ENCODE measurements around the gene PIWIL1.

PIWIL1 gene

DNA sequence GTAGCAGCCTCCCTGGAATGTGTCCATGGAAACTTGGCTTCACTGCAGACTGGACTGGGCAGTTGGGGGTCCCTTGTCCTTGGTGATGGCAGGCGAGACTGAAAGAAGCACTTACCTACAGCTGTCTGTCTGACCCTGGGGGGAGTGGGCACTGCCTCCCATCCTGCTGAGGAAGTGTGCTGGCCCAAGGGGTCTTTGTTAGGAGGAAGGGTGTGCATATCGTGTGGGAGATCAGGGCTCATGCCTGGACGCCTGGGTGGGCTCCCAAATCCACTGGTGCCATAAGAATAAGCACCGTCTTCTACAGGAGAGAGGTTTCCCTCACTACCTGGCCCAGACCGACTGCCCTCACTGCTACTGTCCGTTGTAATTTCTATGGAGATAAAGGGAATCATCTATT lies 81.4 kb downstream of the PIWIL1 start:
- Mint-ChIP-seq H3K36me3 (ENCODE audit: low read depth) (no peaks in the 10 kb centered on the region), H3K9me3 (no peaks in the 10 kb centered on the region), H3K27me3 (ENCODE audit: low read depth) (no peaks in the 10 kb centered on the region), H3K27ac (no peak overlapping the region), H3K4me1 (ENCODE audit: low read depth) (no peaks in the 10 kb centered on the region), H3K4me3 (no peak overlapping the region)

DNA sequence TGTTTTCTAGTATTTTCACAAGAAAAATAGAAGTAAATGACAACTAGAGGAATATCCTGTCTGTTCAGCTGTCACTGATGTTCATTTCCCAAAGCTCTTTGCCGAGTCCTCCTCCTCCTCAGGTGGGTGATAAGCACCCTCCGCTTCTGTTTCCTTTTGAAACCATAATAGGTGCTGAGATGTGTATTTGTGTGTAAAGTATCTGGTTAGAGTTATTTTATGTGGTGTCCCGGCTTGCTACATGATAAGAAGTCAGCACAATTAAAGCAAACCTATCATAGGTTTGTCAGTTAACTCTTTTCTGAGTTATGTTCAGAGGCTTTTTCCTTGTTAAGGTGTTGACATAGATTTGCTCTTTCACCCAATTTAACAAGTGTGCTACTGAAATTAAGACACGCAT lies 82.4 kb downstream of the PIWIL1 start:
- Mint-ChIP-seq H3K36me3 (ENCODE audit: low read depth) (no peaks in the 10 kb centered on the region), H3K27me3 (ENCODE audit: low read depth) (no peaks in the 10 kb centered on the region), H3K27ac (no peak overlapping the region), H3K4me3 (no peak overlapping the region), H3K4me1 (ENCODE audit: low read depth) (no peaks in the 10 kb centered on the region), H3K9me3 (no peaks in the 10 kb centered on the region)

GRCh38 chr12:130421896-130422295 lies 84.2 kb downstream of the PIWIL1 start:
- H3K4me3 Mint-ChIP-seq, result no peak overlapping the region
- H3K27ac Mint-ChIP-seq, result no peak overlapping the region
- H3K27me3 Mint-ChIP-seq (ENCODE audit: low read depth), result no peaks in the 10 kb centered on the region
- H3K4me1 Mint-ChIP-seq (ENCODE audit: low read depth), result no peaks in the 10 kb centered on the region
- H3K9me3 Mint-ChIP-seq, result no peaks in the 10 kb centered on the region
- H3K36me3 Mint-ChIP-seq (ENCODE audit: low read depth), result no peaks in the 10 kb centered on the region
